PFSK-1 (cell line): ENCODE data around the gene GSTO2.

ENCODE experiments used
- FOXP2 ChIP-seq: optimal IDR thresholded peaks from 2 replicates; pipeline ENCODE3; 2011; ENCODE audit warnings: borderline replicate concordance, control low read depth, inconsistent platforms; ENCODE audit not compliant: insufficient read depth; ENCODE audit errors: extremely low read length, extremely low read depth
- POLR2AphosphoS5 ChIP-seq: IDR thresholded peaks from 2 replicates; pipeline ENCODE4 v1.6.1; 2012; ENCODE audit warnings: low read depth, mild to moderate bottlenecking, control low read depth, low read length, moderate library complexity
- SIN3A ChIP-seq: IDR thresholded peaks from 2 replicates; pipeline ENCODE4 v1.6.1; 2012; ENCODE audit warnings: mild to moderate bottlenecking, low read length, moderate library complexity, borderline replicate concordance; ENCODE audit not compliant: insufficient read depth
- TAF1 ChIP-seq: IDR thresholded peaks from 2 replicates; pipeline ENCODE4 v1.6.1; 2012; ENCODE audit warnings: low read length, control low read depth, borderline replicate concordance; ENCODE audit not compliant: insufficient read depth
- TF ChIP-seq, protein P1 (sequence below), 2 experiments: IDR thresholded peaks; 2 replicates each; pipeline versions ENCODE4 v1.6.1 to v1.8.0; 2011 to 2012; ENCODE audit warnings: low read depth in 2 of 2, low read length in 2 of 2, control low read depth in 1 of 2, inconsistent platforms in 1 of 2, mild to moderate bottlenecking in 1 of 2, moderate library complexity in 1 of 2; ENCODE audit not compliant: insufficient read depth in 1 of 2

DNA sequence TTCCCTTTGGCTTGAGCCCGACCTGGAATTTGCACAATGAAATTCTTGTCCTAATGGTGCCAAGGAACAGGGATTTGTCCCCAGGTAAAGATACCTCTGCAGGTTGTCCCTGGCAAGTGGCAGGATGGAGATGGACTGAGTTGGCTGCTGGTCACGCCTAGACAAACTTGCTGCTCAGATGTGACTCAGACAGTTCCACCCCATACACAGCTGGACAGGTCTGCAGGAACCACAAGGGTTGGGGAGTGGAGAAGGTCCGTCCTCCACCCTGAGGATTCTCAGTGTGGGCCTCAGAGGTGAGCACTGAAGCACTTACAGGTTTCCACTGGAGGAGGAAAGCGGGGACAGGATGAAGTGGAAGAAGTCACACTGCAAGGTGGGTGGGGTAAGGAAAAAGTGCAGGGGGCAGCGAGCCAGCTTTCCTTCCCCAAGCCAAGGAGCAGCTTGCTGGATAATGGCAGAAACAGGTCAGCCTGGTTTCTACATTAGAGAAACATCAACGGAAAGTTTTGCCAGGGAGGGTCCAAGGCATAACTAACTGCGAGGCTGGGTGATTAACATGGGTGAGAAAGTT lies 48.8 kb downstream of the GSTO2 start:
- TF ChIP-seq POLR2AphosphoS5 (no peak), SIN3A (no peak), TAF1 (no peak), FOXP2 (no peak)
- TF ChIP-seq, protein P1, sequence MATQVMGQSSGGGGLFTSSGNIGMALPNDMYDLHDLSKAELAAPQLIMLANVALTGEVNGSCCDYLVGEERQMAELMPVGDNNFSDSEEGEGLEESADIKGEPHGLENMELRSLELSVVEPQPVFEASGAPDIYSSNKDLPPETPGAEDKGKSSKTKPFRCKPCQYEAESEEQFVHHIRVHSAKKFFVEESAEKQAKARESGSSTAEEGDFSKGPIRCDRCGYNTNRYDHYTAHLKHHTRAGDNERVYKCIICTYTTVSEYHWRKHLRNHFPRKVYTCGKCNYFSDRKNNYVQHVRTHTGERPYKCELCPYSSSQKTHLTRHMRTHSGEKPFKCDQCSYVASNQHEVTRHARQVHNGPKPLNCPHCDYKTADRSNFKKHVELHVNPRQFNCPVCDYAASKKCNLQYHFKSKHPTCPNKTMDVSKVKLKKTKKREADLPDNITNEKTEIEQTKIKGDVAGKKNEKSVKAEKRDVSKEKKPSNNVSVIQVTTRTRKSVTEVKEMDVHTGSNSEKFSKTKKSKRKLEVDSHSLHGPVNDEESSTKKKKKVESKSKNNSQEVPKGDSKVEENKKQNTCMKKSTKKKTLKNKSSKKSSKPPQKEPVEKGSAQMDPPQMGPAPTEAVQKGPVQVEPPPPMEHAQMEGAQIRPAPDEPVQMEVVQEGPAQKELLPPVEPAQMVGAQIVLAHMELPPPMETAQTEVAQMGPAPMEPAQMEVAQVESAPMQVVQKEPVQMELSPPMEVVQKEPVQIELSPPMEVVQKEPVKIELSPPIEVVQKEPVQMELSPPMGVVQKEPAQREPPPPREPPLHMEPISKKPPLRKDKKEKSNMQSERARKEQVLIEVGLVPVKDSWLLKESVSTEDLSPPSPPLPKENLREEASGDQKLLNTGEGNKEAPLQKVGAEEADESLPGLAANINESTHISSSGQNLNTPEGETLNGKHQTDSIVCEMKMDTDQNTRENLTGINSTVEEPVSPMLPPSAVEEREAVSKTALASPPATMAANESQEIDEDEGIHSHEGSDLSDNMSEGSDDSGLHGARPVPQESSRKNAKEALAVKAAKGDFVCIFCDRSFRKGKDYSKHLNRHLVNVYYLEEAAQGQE (IDR thresholded peaks at IDR 0.05; ENCODE audit: insufficient read depth in 1 of 2, low read depth in 2 of 2, low read length in 2 of 2) = no peak
